ENCODE results near the gene ANXA8L1. TPM values are rescaled to one million over a fixed set of nuclear protein-coding genes. Genes with fewer than 3 reads are reported as not detected.

The ANXA8L1 gene
- total RNA-seq, result not detected in 2 replicates

GRCh38 chr10:46375406-46375805 lies at the start of gene ANXA8L1:
TSS of gene ANXA8L1 (plus strand) at chr10:46375776. CDS start at chr10:46375852, 76 bp downstream.

Other genes starting within 250 kb of the ANXA8L1 start
- gene ANTXRL, start 88.8 kb upstream of the ANXA8L1 start, total RNA-seq, result not detected in 2 replicates
- not detected in 2 replicates for gene NPY4R, start 90.2 kb downstream of the ANXA8L1 start, total RNA-seq
- not detected in 2 replicates for gene GPRIN2, start 180.9 kb downstream of the ANXA8L1 start, total RNA-seq
- 0.59 TPM in 1 of 2 replicates, not detected in the other for gene SYT15, start 203.4 kb downstream of the ANXA8L1 start, total RNA-seq

Measured in bronchus fibroblast of lung (primary cell).